RPMI8226 (cell line): ENCODE measurements around the gene MUC5B.
"Not testable (repeated sequence)": the region's sequence is repeated elsewhere in the genome, so short reads cannot be mapped to it uniquely, and the experiment has no call there.

ENCODE experiments used
- DNase-seq: peaks from one replicate; pipeline ENCODE4 v3.0.0-alpha.2; 2015

The MUC5B gene

GRCh38 chr11:1234054-1234720 is 11.3 kb downstream of the MUC5B start:
- no peak for DNase-seq

- no peak for DNase-seq
These were observed 12.0 kb downstream of the MUC5B start for GRCh38 chr11:1234771-1235305.

DNA sequence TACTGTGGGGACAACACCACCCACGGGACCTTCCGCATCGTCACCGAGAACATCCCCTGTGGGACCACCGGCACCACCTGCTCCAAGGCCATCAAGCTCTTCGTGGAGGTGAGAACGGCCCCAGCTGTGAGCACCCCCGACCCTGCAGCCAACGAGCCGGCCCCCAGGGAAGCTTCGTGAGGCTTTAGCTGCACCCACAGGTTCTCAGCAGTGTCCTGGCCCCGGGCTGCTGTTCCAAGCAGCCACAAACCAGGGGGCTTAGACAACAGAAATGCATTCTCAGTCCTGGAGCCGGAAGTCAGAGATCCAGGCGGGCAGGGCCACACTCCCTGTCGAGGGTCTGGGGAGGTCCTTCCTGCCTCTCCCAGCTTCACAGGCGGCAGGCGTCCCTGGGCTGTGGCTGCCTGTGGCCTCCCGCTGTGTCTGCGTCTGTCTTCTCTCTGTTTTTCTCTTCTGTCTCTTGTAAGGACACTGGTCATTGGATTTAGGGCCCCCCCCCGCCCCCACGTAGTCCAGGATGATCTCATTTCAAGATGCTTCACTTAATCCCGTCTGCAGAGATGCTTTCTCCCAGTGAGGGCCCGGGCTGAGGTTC is 12.5 kb downstream of the MUC5B start:
- DNase-seq = peak; percentile 0

- peak; percentile 1 for DNase-seq
These were observed 13.0 kb downstream of the MUC5B start for GRCh38 chr11:1235901-1236315.

GRCh38 chr11:1236316-1237127 is 13.7 kb downstream of the MUC5B start:
- no peak for DNase-seq

GRCh38 chr11:1237128-1237580 is 14.3 kb downstream of the MUC5B start:
- no peak for DNase-seq

- no peak for DNase-seq
These were observed 15.0 kb downstream of the MUC5B start for GRCh38 chr11:1237851-1238250.

DNA sequence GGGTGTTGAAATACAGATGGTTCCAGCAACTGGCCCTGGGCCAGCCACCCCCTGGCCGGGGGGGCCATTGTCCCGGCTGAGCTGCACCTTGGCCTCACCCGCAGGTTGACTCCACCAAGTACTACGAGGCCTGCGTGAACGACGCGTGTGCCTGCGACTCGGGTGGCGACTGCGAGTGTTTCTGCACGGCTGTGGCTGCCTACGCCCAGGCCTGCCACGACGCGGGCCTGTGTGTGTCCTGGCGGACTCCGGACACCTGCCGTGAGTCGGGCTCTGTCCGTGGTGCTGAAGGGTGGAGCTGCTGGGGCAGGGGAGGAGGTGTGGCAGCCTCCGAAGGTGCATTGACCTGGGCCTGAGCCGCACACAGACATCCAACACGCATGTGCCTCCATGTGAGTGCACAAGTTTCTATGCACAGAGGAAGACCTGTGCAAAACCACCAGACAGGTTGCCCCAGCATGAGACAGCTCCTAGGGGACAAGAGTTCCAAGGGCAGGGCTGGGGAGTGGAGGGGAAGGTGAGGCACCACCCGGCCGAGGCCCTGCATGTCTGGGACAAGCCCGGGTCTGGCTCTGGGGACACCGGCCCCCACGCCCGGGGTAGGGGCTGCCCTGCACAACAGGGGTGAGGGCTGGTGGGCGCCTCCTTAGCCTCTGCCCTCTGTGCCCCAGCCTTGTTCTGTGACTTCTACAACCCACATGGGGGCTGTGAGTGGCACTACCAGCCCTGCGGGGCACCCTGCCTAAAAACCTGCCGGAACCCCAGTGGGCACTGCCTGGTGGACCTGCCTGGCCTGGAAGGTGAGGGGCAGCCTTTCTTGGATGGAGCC is 16.1 kb downstream of the MUC5B start:
- peak; percentile 71 for DNase-seq

GRCh38 chr11:1239596-1240205 is 16.8 kb downstream of the MUC5B start:
- DNase-seq = no peak

DNA sequence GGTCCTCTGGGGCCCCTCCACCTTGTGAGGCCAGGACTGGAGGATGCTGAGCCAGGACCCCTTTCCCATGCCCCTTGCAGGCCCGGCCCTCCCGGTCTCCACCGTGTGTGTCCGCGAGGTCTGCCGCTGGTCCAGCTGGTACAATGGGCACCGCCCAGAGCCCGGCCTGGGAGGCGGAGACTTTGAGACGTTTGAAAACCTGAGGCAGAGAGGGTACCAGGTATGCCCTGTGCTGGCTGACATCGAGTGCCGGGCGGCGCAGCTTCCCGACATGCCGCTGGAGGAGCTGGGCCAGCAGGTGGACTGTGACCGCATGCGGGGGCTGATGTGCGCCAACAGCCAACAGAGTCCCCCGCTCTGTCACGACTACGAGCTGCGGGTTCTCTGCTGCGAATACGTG is 17.9 kb downstream of the MUC5B start:
- DNase-seq = no peak

- DNase-seq = no peak
These were observed 18.8 kb downstream of the MUC5B start for GRCh38 chr11:1241706-1242105.

GRCh38 chr11:1242289-1242688 is 19.4 kb downstream of the MUC5B start:
- no peak for DNase-seq

DNA sequence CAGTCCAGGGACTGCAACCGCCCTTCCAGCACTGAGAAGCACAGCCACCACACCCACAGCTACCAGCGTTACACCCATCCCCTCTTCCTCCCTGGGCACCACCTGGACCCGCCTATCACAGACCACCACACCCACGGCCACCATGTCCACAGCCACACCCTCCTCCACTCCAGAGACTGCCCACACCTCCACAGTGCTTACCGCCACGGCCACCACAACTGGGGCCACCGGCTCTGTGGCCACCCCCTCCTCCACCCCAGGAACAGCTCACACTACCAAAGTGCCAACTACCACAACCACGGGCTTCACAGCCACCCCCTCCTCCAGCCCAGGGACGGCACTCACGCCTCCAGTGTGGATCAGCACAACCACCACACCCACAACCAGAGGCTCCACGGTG is 19.9 kb downstream of the MUC5B start:
- DNase-seq = not testable (repeated sequence)

DNA sequence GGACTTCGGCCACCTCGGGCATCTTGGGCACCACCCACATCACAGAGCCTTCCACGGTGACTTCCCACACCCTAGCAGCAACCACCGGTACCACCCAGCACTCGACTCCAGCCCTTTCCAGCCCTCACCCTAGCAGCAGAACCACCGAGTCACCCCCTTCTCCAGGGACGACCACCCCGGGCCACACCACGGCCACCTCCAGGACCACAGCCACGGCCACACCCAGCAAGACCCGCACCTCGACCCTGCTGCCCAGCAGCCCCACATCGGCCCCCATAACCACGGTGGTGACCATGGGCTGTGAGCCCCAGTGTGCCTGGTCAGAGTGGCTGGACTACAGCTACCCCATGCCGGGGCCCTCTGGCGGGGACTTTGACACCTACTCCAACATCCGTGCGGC is 20.7 kb downstream of the MUC5B start:
- DNase-seq = not testable (repeated sequence)

DNA sequence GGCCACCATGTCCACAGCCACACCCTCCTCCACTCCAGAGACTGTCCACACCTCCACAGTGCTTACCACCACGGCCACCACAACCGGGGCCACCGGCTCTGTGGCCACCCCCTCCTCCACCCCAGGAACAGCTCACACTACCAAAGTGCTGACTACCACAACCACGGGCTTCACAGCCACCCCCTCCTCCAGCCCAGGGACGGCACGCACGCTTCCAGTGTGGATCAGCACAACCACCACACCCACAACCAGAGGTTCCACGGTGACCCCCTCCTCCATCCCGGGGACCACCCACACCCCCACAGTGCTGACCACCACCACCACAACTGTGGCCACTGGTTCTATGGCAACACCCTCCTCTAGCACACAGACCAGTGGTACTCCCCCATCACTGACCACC is 21.7 kb downstream of the MUC5B start:
- not testable (repeated sequence) for DNase-seq

- not testable (repeated sequence) for DNase-seq
These were observed 22.9 kb downstream of the MUC5B start for GRCh38 chr11:1245717-1246116.

- DNase-seq = not testable (repeated sequence)
These were observed 23.4 kb downstream of the MUC5B start for GRCh38 chr11:1246301-1246700.

DNA sequence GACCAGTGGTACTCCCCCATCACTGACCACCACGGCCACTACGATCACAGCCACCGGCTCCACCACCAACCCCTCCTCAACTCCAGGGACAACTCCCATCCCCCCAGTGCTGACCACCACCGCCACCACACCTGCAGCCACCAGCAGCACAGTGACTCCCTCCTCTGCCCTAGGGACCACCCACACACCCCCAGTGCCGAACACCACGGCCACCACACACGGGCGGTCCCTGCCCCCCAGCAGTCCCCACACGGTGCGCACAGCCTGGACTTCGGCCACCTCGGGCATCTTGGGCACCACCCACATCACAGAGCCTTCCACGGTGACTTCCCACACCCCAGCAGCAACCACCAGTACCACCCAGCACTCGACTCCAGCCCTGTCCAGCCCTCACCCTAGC is 24.2 kb downstream of the MUC5B start:
- DNase-seq = not testable (repeated sequence)

GRCh38 chr11:1248951-1249350 is 26.1 kb downstream of the MUC5B start:
- DNase-seq = not testable (repeated sequence)

DNA sequence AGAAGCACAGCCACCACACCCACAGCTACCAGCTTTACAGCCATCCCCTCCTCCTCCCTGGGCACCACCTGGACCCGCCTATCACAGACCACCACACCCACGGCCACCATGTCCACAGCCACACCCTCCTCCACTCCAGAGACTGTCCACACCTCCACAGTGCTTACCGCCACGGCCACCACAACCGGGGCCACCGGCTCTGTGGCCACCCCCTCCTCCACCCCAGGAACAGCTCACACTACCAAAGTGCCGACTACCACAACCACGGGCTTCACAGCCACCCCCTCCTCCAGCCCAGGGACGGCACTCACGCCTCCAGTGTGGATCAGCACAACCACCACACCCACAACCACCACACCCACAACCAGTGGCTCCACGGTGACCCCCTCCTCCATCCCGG is 27.5 kb downstream of the MUC5B start:
- DNase-seq = not testable (repeated sequence)

- no peak for DNase-seq
These were observed 28.4 kb downstream of the MUC5B start for GRCh38 chr11:1251236-1251770.
